Right lobe of liver (tissue), 4 donors: ENCODE measurements around the gene PNISR.

Source experiments
- POLR2A ChIP-seq: fragments of 450-650 bp; IDR thresholded peaks from one replicate; pipeline ENCODE4 v1.6.1; 2017; ENCODE audit warnings: antibody characterized with exemption, mild to moderate bottlenecking
- TF ChIP-seq, protein P1 (sequence below), 4 donors: fragments of 200-600 bp in 3 of 4; fragments of 450-650 bp in 1 of 4; IDR thresholded peaks; one replicate each; pipeline versions ENCODE4 v1.5.1 to v1.8.0; 2016 to 2022; ENCODE audit warnings: antibody characterized with exemption in 4 of 4, mild to moderate bottlenecking in 2 of 4
- donor health status: DM: no; HTN: no; CAD: no.
- donor health status: DM: no; HTN: no; CAD: no.
- donor health status: DM: no; HTN: yes; CAD: no.

DNA sequence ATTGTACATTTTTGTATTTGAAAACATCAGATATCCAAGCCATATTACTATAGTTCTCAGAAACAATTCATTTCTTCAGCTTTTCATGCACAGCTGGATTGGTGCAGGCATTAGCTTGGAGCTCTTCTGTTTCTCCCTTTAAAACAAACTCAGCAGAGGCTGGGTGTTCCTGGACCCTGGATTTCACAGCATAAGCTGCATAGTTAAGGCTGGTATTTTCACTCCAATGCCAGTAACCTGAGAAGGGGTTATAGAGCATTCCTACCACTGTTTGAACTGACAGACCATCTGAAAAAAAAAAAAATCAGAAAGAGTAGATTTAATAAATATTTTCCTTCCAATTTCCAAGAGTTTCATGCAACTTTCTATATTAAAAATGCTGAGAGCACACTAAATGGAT is 55.6 kb downstream of the PNISR start:
- TF ChIP-seq POLR2A, result no peak
- TF ChIP-seq, protein P1, sequence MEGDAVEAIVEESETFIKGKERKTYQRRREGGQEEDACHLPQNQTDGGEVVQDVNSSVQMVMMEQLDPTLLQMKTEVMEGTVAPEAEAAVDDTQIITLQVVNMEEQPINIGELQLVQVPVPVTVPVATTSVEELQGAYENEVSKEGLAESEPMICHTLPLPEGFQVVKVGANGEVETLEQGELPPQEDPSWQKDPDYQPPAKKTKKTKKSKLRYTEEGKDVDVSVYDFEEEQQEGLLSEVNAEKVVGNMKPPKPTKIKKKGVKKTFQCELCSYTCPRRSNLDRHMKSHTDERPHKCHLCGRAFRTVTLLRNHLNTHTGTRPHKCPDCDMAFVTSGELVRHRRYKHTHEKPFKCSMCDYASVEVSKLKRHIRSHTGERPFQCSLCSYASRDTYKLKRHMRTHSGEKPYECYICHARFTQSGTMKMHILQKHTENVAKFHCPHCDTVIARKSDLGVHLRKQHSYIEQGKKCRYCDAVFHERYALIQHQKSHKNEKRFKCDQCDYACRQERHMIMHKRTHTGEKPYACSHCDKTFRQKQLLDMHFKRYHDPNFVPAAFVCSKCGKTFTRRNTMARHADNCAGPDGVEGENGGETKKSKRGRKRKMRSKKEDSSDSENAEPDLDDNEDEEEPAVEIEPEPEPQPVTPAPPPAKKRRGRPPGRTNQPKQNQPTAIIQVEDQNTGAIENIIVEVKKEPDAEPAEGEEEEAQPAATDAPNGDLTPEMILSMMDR (IDR thresholded peaks at IDR 0.05), result no peak
